CD4-positive, alpha-beta T cell (primary cell): Measurements from ENCODE around the gene TRIM69. TPM values are rescaled to one million over a fixed set of nuclear protein-coding genes. Genes with fewer than 3 reads are reported as not detected.
"Not testable (repeated sequence)": the region's sequence is repeated elsewhere in the genome, so short reads cannot be mapped to it uniquely, and the experiment has no call there.

ENCODE experiments used
- ATAC-seq: fragments of 200-7000 bp; cut with Tn5 transposase; one replicate; pipeline ENCODE4 v1.10.0; 2022; ENCODE audit warnings: mild to moderate bottlenecking; ENCODE audit not compliant: poor library complexity
- CTCF ChIA-PET: fragments of 350-600 bp; sonication (Branson Sonifier 250); formaldehyde crosslinking; loops from one replicate; lab custom pipeline; 2021; ENCODE audit warnings: antibody characterized with exemption, inconsistent platforms; lab: Charles Lee
- POLR2A ChIA-PET: fragments of 350-600 bp; sonication (Branson Sonifier 250); formaldehyde crosslinking; loops from one replicate; lab custom pipeline; 2021; ENCODE audit warnings: antibody characterized with exemption, inconsistent platforms; lab: Charles Lee
- DNase-seq, 14 experiments: peaks; one replicate each; pipeline ENCODE4 v3.0.0-alpha.2; 2013 to 2020; ENCODE audit warnings: mixed read lengths in 2 of 14
- H3K27ac ChIP-seq, 2 donors: one replicate each; pipeline versions ENCODE4 v1.5.1 to v1.7.0; 2013; ENCODE audit warnings: low read length in 2 of 2, low read depth in 1 of 2, mild to moderate bottlenecking in 1 of 2
- H3K27me3 ChIP-seq, 2 experiments: 1 replicate in 1 of 2; 2 replicates in 1 of 2; pipeline versions ENCODE4 v1.6.1 to v1.7.0; 2013; ENCODE audit warnings: low read length in 2 of 2, control low read depth in 1 of 2, mild to moderate bottlenecking in 1 of 2, moderate library complexity in 1 of 2; ENCODE audit not compliant: insufficient read depth in 2 of 2, control insufficient read depth in 1 of 2
- H3K36me3 ChIP-seq: one replicate; pipeline ENCODE4 v1.6.1; 2013; ENCODE audit warnings: low read length, control low read depth; ENCODE audit not compliant: insufficient read depth
- H3K4me1 ChIP-seq: one replicate; pipeline ENCODE4 v1.6.1; 2013; ENCODE audit warnings: low read length, control low read depth; ENCODE audit not compliant: insufficient read depth
- H3K4me3 ChIP-seq: one replicate; pipeline ENCODE4 v1.5.1; 2013; ENCODE audit warnings: mild to moderate bottlenecking, low read length, moderate library complexity
- H3K9me3 ChIP-seq, 2 experiments: 1 replicate in 1 of 2; 2 replicates in 1 of 2; pipeline versions ENCODE4 v1.6.1 to v1.7.0; 2013; ENCODE audit warnings: low read length in 2 of 2, mild to moderate bottlenecking in 2 of 2, control low read depth in 1 of 2, moderate library complexity in 1 of 2; ENCODE audit not compliant: control insufficient read depth in 1 of 2, insufficient read depth in 1 of 2
- H3K27ac Mint-ChIP-seq: one replicate; pipeline ENCODE4 v1.8.0; 2020; ENCODE audit warnings: mixed read lengths
- H3K27me3 Mint-ChIP-seq: one replicate; pipeline ENCODE4 v1.8.0; 2021; ENCODE audit warnings: mixed read lengths
- H3K36me3 Mint-ChIP-seq: one replicate; pipeline ENCODE4 v1.8.0; 2021; ENCODE audit warnings: low read depth, mixed read lengths
- H3K4me1 Mint-ChIP-seq: one replicate; pipeline ENCODE4 v1.8.0; 2021; ENCODE audit warnings: low read depth, mixed read lengths
- H3K4me3 Mint-ChIP-seq: one replicate; pipeline ENCODE4 v1.8.0; 2020; ENCODE audit warnings: mild to moderate bottlenecking, mixed read lengths
- H3K9me3 Mint-ChIP-seq: one replicate; pipeline ENCODE4 v1.8.0; 2020; ENCODE audit warnings: mixed read lengths
- CTCF ChIP-seq: fragments of 200-600 bp; IDR thresholded peaks from one replicate; pipeline ENCODE4 v1.8.0; 2022; ENCODE audit warnings: antibody characterized with exemption, mild to moderate bottlenecking
- intact Hi-C, 2 experiments: fragments of 100-400 bp; cut with DNase I in 1 of 2; cut with micrococcal nuclease in 1 of 2; formaldehyde crosslinking; loops; one replicate each; pipeline versions ENCODE4 v1.15.1 to v1.9.0; 2023 to 2025; cut with DNase I, micrococcal nuclease
- total RNA-seq, 174 experiments: library from RNA in 2 of 174; stranded (reverse) in 2 of 174; gene quantifications; one replicate each; pipeline ENCODE4 v1.2.3 and lab custom pipeline; 2021 to 2026

The TRIM69 gene
- total RNA-seq, 2 experiments from 2014 or later: 6.2 to 9.8 TPM

- Mint-ChIP-seq H3K4me1 (no peaks in the 10 kb centered on the region), H3K9me3 (peaks cover under 1% of the 10 kb centered on the region), H3K4me3 (no peak overlapping the region), H3K27ac (no peak overlapping the region), H3K36me3 (no peaks in the 10 kb centered on the region), H3K27me3 (no peaks in the 10 kb centered on the region)
- no peak for ATAC-seq
- H3K36me3 ChIP-seq: peaks cover 7% of the 10 kb centered on the region
- ChIA-PET CTCF (no interaction called here), POLR2A (interaction anchor here (1.0 to 1.2 kb wide), 2 partner anchors 44 to 54 kb away, joined by 3 to 4 read pairs; partner anchors contain the start of genes B2M and PATL2)
- TF ChIP-seq CTCF: no peak
- no peaks in the 10 kb centered on the region for H3K9me3 ChIP-seq
- no peaks in the 10 kb centered on the region for H3K27me3 ChIP-seq
- H3K4me1 ChIP-seq: no peaks in the 10 kb centered on the region
- no peak overlapping the region for H3K4me3 ChIP-seq
- intact Hi-C loops: no loop called here
- H3K27ac ChIP-seq: no peak overlapping the region
- no peak for DNase-seq
These were observed 28.7 kb downstream of the TRIM69 start for GRCh38 chr15:44765036-44765435.

- TF ChIP-seq CTCF: no peak
- ChIA-PET CTCF (no interaction called here), POLR2A (no interaction called here)
- H3K4me3 Mint-ChIP-seq: no peak overlapping the region
- H3K9me3 Mint-ChIP-seq: peaks cover 17% of the 10 kb centered on the region
- H3K27me3 Mint-ChIP-seq: no peaks in the 10 kb centered on the region
- intact Hi-C loops: no loop called here
- Histone ChIP-seq H3K4me1 (no peaks in the 10 kb centered on the region), H3K9me3 (no peaks in the 10 kb centered on the region), H3K36me3 (peaks cover 7% of the 10 kb centered on the region), H3K4me3 (no peak overlapping the region), H3K27ac (no peak overlapping the region), H3K27me3 (no peaks in the 10 kb centered on the region)
- ATAC-seq: no peak
- no peaks in the 10 kb centered on the region for H3K4me1 Mint-ChIP-seq
- peaks cover 16% of the 10 kb centered on the region for H3K36me3 Mint-ChIP-seq
- H3K27ac Mint-ChIP-seq: no peak overlapping the region
- DNase-seq: no peak
These were observed 33.2 kb downstream of the TRIM69 start for GRCh38 chr15:44769521-44769920.

GRCh38 chr15:44770715-44771114, 34.4 kb downstream of the TRIM69 start:
- H3K4me1 Mint-ChIP-seq, H3K27ac Mint-ChIP-seq, CTCF ChIA-PET, H3K4me3 ChIP-seq, H3K9me3 ChIP-seq, H3K4me3 Mint-ChIP-seq, H3K27ac ChIP-seq, H3K36me3 ChIP-seq, POLR2A ChIA-PET, H3K27me3 ChIP-seq, H3K27me3 Mint-ChIP-seq, intact Hi-C loops, H3K4me1 ChIP-seq, DNase-seq, ATAC-seq: not testable (repeated sequence)
- Mint-ChIP-seq H3K9me3 (peaks cover 17% of the 10 kb centered on the region), H3K36me3 (peaks cover 16% of the 10 kb centered on the region)

- Mint-ChIP-seq H3K4me1 (no peaks in the 10 kb centered on the region), H3K4me3 (no peak overlapping the region), H3K27ac (no peak overlapping the region), H3K9me3 (peaks cover 10% of the 10 kb centered on the region), H3K36me3 (peaks cover 14% of the 10 kb centered on the region), H3K27me3 (no peaks in the 10 kb centered on the region)
- Histone ChIP-seq H3K36me3 (no peaks in the 10 kb centered on the region), H3K4me1 (no peaks in the 10 kb centered on the region), H3K4me3 (no peak overlapping the region), H3K27ac (no peak overlapping the region), H3K27me3 (no peaks in the 10 kb centered on the region), H3K9me3 (no peaks in the 10 kb centered on the region)
- DNase-seq (no peak), ATAC-seq (no peak)
- CTCF ChIA-PET: interaction anchor here (1.0 kb wide), 1 partner anchor 197 kb away, joined by 3 read pairs; no protein-coding TSS in a partner anchor
- intact Hi-C loops: no loop called here
- no peak for TF ChIP-seq CTCF
- POLR2A ChIA-PET: interaction anchor here (1.2 kb wide), 1 partner anchor 40 kb away, joined by 3 read pairs; no protein-coding TSS in a partner anchor
These were observed 39.6 kb downstream of the TRIM69 start for GRCh38 chr15:44775953-44776352.
